ENCODE measurements around the gene RETREG2. TPM values are rescaled to one million over a fixed set of nuclear protein-coding genes. Genes with fewer than 3 reads are reported as not detected.

The RETREG2 gene
- total and polyA plus RNA-seq, 4 donors = 21.7 to 42.8 (median 37.7) TPM

- Histone ChIP-seq H3K9ac (ENCODE audit: low read depth in 1 of 2, low read length in 2 of 2) (no peak overlapping the region), H3K36me3 (ENCODE audit: control insufficient read depth in 4 of 4, insufficient read depth in 3 of 4, low read depth in 1 of 4, low read length in 3 of 4) (peaks cover 14 to 48% (median 38%) of the 10 kb centered on the region in 4 donors)
- 94% methylated on average over 5 of the region's 5 CpGs for WGBS
Measured at GRCh38 chr2:219180961-219181360, 2.9 kb downstream of the RETREG2 start.

GRCh38 chr2:219181531-219181930 is 3.5 kb downstream of the RETREG2 start:
- Histone ChIP-seq H3K9me3 (ENCODE audit: control insufficient read depth in 4 of 4, low read length in 3 of 4) (no peaks in the 10 kb centered on the region), H3K27me3 (ENCODE audit: control insufficient read depth in 4 of 4, insufficient read depth in 4 of 4, low read length in 3 of 4) (no peaks in the 10 kb centered on the region), H3K4me3 (ENCODE audit: low read depth in 1 of 3, low read length in 3 of 3) (no peak overlapping the region), H3K9ac (ENCODE audit: low read depth in 1 of 2, low read length in 2 of 2) (no peak overlapping the region), H3K36me3 (ENCODE audit: control insufficient read depth in 4 of 4, insufficient read depth in 3 of 4, low read depth in 1 of 4, low read length in 3 of 4) (peaks cover 16 to 48% (median 38%) of the 10 kb centered on the region in 4 donors), H3K4me1 (ENCODE audit: control insufficient read depth in 4 of 4, insufficient read depth in 4 of 4, low read length in 3 of 4) (peaks cover 0 to 16% (median 13%) of the 10 kb centered on the region in 4 donors), H3K27ac (ENCODE audit: low read depth in 1 of 2, low read length in 2 of 2) (no peak overlapping the region)
- peak; percentile 27 for DNase-seq (ENCODE audit: low spot score)
- 98% methylated on average over 6 of the region's 6 CpGs for WGBS
- TF ChIP-seq MAX (IDR thresholded peaks at IDR 0.05) (no peak), TAF1 (conservative IDR thresholded peaks at IDR 0.05) (no peak), CTCF (IDR thresholded peaks at IDR 0.05; ENCODE audit: low read depth, low read length, missing input control) (no peak), HNF4A (conservative IDR thresholded peaks at IDR 0.05) (no peak), FOXA1 (IDR thresholded peaks at IDR 0.05) (no peak), HNF4G (IDR thresholded peaks at IDR 0.05) (no peak), RXRA (IDR thresholded peaks at IDR 0.05) (no peak), ZBTB33 (IDR thresholded peaks at IDR 0.05) (no peak), RAD21 (IDR thresholded peaks at IDR 0.05) (no peak)

More at GRCh38 chr2:219180961-219181360, 2.9 kb downstream of the RETREG2 start:
- Histone ChIP-seq H3K4me1 (ENCODE audit: control insufficient read depth in 4 of 4, insufficient read depth in 4 of 4, low read length in 3 of 4) (peaks cover 0 to 19% (median 16%) of the 10 kb centered on the region in 4 donors), H3K9me3 (ENCODE audit: control insufficient read depth in 4 of 4, low read length in 3 of 4) (no peaks in the 10 kb centered on the region), H3K4me3 (ENCODE audit: low read depth in 1 of 3, low read length in 3 of 3) (no peak overlapping the region), H3K27me3 (ENCODE audit: control insufficient read depth in 4 of 4, insufficient read depth in 4 of 4, low read length in 3 of 4) (no peaks in the 10 kb centered on the region), H3K27ac (ENCODE audit: low read depth in 1 of 2, low read length in 2 of 2) (no peak overlapping the region)
- peak; percentile 26 for DNase-seq (ENCODE audit: low spot score)
- TF ChIP-seq HNF4A (conservative IDR thresholded peaks at IDR 0.05) (no peak), JUND (IDR thresholded peaks at IDR 0.05) (no peak), ZBTB33 (IDR thresholded peaks at IDR 0.05) (no peak), RAD21 (IDR thresholded peaks at IDR 0.05) (no peak), MAX (IDR thresholded peaks at IDR 0.05) (no peak), RXRA (IDR thresholded peaks at IDR 0.05) (no peak), EGR1 (IDR thresholded peaks at IDR 0.05; ENCODE audit: low read depth in 2 of 2) (no peak), ATF3 (IDR thresholded peaks at IDR 0.05) (no peak), HNF4G (IDR thresholded peaks at IDR 0.05) (no peak), GABPA (IDR thresholded peaks at IDR 0.05 in 1 of 2, conservative IDR thresholded peaks at IDR 0.05 in 1 of 2) (no peak), REST (IDR thresholded peaks at IDR 0.05) (no peak)
